Measurements from ENCODE around the gene GARRE1.

GRCh38 chr19:34273121-34273520 lies 18.8 kb downstream of the GARRE1 start:
- TF ChIP-seq CTCF (IDR thresholded peaks at IDR 0.05; ENCODE audit: low read length) = no peak
- TF ChIP-seq EZH2 (optimal IDR thresholded peaks at IDR 0.05; ENCODE audit: low read depth, low read length) = no peak

Measured in MM.1S (cell line).